HepG2 (cell line): ENCODE results near the gene DPH7. TPM values are rescaled to one million over a fixed set of nuclear protein-coding genes. Genes with fewer than 3 reads are reported as not detected.

ENCODE experiments used
- ADNP ChIP-seq: sonication (generic); formaldehyde crosslinking; IDR thresholded peaks from 2 replicates; pipeline ENCODE4 v1.4.0; 2020; ENCODE audit warnings: missing genetic modification reagents
- DMAP1 ChIP-seq: IDR thresholded peaks from 2 replicates; pipeline ENCODE4 v1.6.1; 2016
- HOXA3 ChIP-seq: sonication (generic); formaldehyde crosslinking; IDR thresholded peaks from 2 replicates; pipeline ENCODE4 v1.5.0; 2020; ENCODE audit warnings: missing genetic modification reagents
- MXI1 ChIP-seq: IDR thresholded peaks from 3 replicates; pipeline ENCODE4 v1.6.1; 2012; ENCODE audit warnings: low read depth, low read length, inconsistent platforms, borderline replicate concordance
- PCBP2 ChIP-seq: fragments of 200-400 bp; formaldehyde crosslinking; optimal IDR thresholded peaks from 2 replicates; pipeline ENCODE3; 2018; ENCODE audit warnings: low read length, low read depth; ENCODE audit not compliant: poor library complexity, severe bottlenecking
- SAP130 ChIP-seq: IDR thresholded peaks from 2 replicates; pipeline ENCODE4 v1.6.1; 2016; ENCODE audit warnings: low read depth
- TBL1XR1 ChIP-seq: fragments of 150-350 bp; IDR thresholded peaks from 2 replicates; pipeline ENCODE4 v1.6.1; 2014; ENCODE audit warnings: borderline replicate concordance, low read length; ENCODE audit not compliant: partially characterized antibody
- WIZ ChIP-seq: sonication (generic); formaldehyde crosslinking; IDR thresholded peaks from 2 replicates; pipeline ENCODE4 v1.5.1; 2020; ENCODE audit warnings: mild to moderate bottlenecking, missing genetic modification reagents
- XBP1 ChIP-seq: sonication (generic); formaldehyde crosslinking; IDR thresholded peaks from 2 replicates; pipeline ENCODE4 v1.5.0; 2020; ENCODE audit warnings: missing genetic modification reagents
- YY1 ChIP-seq: IDR thresholded peaks from 2 replicates; pipeline ENCODE4 v1.6.1; 2011; ENCODE audit warnings: low read length, low read depth, moderate library complexity, mild to moderate bottlenecking; ENCODE audit not compliant: insufficient read depth, insufficient replicate concordance
- ZMYM4 ChIP-seq: sonication (generic); formaldehyde crosslinking; IDR thresholded peaks from 2 replicates; pipeline ENCODE4 v1.8.1; 2023; ENCODE audit warnings: mild to moderate bottlenecking, missing genetic modification reagents
- ZNF446 ChIP-seq: sonication (generic); formaldehyde crosslinking; IDR thresholded peaks from 2 replicates; pipeline ENCODE4 v1.5.0; 2020; ENCODE audit warnings: mild to moderate bottlenecking, missing genetic modification reagents
- ZNF747 ChIP-seq: sonication (generic); formaldehyde crosslinking; IDR thresholded peaks from 2 replicates; pipeline ENCODE4 v1.8.1; 2023; ENCODE audit warnings: missing genetic modification reagents, mild to moderate bottlenecking, borderline replicate concordance
- ZNF839 ChIP-seq: sonication (generic); formaldehyde crosslinking; IDR thresholded peaks from 2 replicates; pipeline ENCODE4 v1.4.0; 2020; ENCODE audit warnings: missing genetic modification reagents, mild to moderate bottlenecking, borderline replicate concordance
- polyA plus RNA-seq, 8 experiments: library from polyadenylated mRNA; depleted of rRNA in 3 of 8; stranded (reverse) in 7 of 8; unstranded in 1 of 8; fragments of >200 nt; fragmentation: Illumina TruSeq in 4 of 8; extraction: Trizol in 4 of 8; gene quantifications; 2 replicates each; pipeline versions ENCODE4 v1.2.1 to v1.2.3, GENCODE V29; 2011 to 2016; ENCODE audit warnings: low read depth in 4 of 8, missing spikeins in 1 of 8, mixed read lengths in 1 of 8; ENCODE audit not compliant: insufficient read depth in 1 of 8
- total RNA-seq, 5 experiments: library from RNA; depleted of rRNA; stranded (reverse); fragments of >200 nt; fragmentation: Illumina TruSeq; extraction: Trizol; gene quantifications; 2 replicates each; pipeline ENCODE4 v1.2.3, GENCODE V29; 2016; ENCODE audit warnings: low read depth in 1 of 5
- TF ChIP-seq, protein P1 (sequence below): IDR thresholded peaks from 2 replicates; pipeline ENCODE4 v1.6.1; 2018; ENCODE audit warnings: missing genetic modification reagents, mild to moderate bottlenecking, missing compliant biosample characterization
- TF ChIP-seq, protein P2 (sequence below), 2 experiments: sonication (generic) in 1 of 2; formaldehyde crosslinking in 1 of 2; IDR thresholded peaks; 2 replicates each; pipeline versions ENCODE4 v1.5.1 to v1.6.1; 2011 to 2020; ENCODE audit warnings: borderline replicate concordance in 1 of 2, low read depth in 1 of 2, low read length in 1 of 2, mild to moderate bottlenecking in 1 of 2, missing genetic modification reagents in 1 of 2, moderate library complexity in 1 of 2
- TF ChIP-seq, protein P3 (sequence below): sonication (generic); formaldehyde crosslinking; conservative IDR thresholded peaks from 2 replicates; pipeline ENCODE4 v1.4.0; 2020; ENCODE audit warnings: missing genetic modification reagents
- TF ChIP-seq, protein P4 (sequence below): sonication (generic); formaldehyde crosslinking; IDR thresholded peaks from 2 replicates; pipeline ENCODE4 v1.9.0; 2021; ENCODE audit warnings: missing genetic modification reagents, mild to moderate bottlenecking, borderline replicate concordance
- TF ChIP-seq, protein P5 (sequence below): sonication (generic); formaldehyde crosslinking; IDR thresholded peaks from 2 replicates; pipeline ENCODE4 v1.4.0; 2020; ENCODE audit warnings: missing genetic modification reagents

Gene DPH7
- total and polyA plus RNA-seq, 2 of the 13 experiments (the other 11 are each of a cell fraction or from before 2014, with no cell fraction given) = 27.6 to 31.6 TPM

DNA sequence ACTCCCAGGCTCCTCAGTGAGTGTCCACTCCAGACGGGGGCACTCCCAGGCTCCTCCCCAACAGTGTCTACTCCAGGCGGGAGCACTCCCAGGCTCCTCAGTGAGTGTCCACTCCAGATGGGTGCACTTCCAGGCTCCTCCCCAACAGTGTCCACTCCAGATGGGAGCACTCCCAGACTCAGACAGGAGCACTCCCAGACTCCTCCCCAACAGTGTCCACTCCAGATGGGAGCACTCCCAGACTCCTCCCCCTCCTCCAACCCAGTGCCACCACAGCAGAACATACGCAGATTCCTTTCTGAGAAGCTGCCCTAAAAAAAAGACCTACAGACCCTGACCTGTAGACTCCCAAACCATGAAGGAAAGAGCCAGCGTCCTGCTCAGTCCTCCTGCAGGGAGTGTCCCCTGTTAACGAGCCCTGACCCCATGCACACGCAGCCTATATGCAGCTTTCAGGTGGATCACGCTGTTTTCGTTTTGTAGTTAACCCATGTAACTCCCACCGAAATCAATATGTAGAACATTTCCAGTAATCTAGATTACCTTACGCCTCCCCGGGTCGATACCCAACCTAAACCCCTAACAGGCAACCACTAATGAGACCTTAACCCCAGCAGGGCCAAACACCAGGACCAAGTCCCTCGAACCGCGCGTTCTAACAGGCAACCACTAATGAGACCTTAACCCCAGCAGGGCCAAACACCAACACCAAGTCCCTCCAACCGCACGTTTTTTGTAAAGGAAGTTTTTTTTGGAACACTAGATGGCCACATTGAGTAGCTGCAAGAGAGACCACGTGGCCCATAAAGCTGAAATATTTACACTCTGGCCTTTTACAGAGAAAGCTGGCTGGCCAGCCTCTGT is 44.2 kb downstream of the DPH7 start (continued):
- TF ChIP-seq ZNF839 (CRISPR knock-in tag) (peak; percentile 41; the same call in 1 of the 2 replicates), ADNP (CRISPR knock-in tag) (no peak), SAP130 (CRISPR knock-in tag) (peak; percentile 84), PCBP2 (no peak), DMAP1 (CRISPR knock-in tag) (0 out of 2 replicates have a peak, but pooled peaks have one; percentile 23), WIZ (no peak), HOXA3 (CRISPR knock-in tag) (no peak), YY1 (no peak), ZNF747 (CRISPR knock-in tag) (no peak), ZMYM4 (CRISPR knock-in tag) (peak; percentile 49; the same call in 1 of the 2 replicates), MXI1 (peak; percentile 77; the same call in 1 of the 3 replicates), XBP1 (no peak), TBL1XR1 (no peak), ZNF446 (CRISPR knock-in tag) (no peak)
- TF ChIP-seq, protein P1, sequence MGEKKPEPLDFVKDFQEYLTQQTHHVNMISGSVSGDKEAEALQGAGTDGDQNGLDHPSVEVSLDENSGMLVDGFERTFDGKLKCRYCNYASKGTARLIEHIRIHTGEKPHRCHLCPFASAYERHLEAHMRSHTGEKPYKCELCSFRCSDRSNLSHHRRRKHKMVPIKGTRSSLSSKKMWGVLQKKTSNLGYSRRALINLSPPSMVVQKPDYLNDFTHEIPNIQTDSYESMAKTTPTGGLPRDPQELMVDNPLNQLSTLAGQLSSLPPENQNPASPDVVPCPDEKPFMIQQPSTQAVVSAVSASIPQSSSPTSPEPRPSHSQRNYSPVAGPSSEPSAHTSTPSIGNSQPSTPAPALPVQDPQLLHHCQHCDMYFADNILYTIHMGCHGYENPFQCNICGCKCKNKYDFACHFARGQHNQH = 0 out of 2 replicates have a peak, but pooled peaks have one; percentile 29
- TF ChIP-seq, protein P2, sequence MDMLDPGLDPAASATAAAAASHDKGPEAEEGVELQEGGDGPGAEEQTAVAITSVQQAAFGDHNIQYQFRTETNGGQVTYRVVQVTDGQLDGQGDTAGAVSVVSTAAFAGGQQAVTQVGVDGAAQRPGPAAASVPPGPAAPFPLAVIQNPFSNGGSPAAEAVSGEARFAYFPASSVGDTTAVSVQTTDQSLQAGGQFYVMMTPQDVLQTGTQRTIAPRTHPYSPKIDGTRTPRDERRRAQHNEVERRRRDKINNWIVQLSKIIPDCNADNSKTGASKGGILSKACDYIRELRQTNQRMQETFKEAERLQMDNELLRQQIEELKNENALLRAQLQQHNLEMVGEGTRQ (IDR thresholded peaks at IDR 0.05; ENCODE audit: low read depth, low read length) = peak; percentile 85
- TF ChIP-seq, protein P2 (CRISPR knock-in tag; IDR thresholded peaks at IDR 0.05; ENCODE audit: borderline replicate concordance) = peak; percentile 94; the same call in 1 of the 2 replicates
- TF ChIP-seq, protein P3, sequence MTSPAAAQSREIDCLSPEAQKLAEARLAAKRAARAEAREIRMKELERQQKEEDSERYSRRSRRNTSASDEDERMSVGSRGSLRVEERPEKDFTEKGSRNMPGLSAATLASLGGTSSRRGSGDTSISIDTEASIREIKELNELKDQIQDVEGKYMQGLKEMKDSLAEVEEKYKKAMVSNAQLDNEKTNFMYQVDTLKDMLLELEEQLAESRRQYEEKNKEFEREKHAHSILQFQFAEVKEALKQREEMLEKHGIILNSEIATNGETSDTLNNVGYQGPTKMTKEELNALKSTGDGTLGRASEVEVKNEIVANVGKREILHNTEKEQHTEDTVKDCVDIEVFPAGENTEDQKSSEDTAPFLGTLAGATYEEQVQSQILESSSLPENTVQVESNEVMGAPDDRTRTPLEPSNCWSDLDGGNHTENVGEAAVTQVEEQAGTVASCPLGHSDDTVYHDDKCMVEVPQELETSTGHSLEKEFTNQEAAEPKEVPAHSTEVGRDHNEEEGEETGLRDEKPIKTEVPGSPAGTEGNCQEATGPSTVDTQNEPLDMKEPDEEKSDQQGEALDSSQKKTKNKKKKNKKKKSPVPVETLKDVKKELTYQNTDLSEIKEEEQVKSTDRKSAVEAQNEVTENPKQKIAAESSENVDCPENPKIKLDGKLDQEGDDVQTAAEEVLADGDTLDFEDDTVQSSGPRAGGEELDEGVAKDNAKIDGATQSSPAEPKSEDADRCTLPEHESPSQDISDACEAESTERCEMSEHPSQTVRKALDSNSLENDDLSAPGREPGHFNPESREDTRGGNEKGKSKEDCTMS (CRISPR knock-in tag) = no peak
- TF ChIP-seq, protein P4, sequence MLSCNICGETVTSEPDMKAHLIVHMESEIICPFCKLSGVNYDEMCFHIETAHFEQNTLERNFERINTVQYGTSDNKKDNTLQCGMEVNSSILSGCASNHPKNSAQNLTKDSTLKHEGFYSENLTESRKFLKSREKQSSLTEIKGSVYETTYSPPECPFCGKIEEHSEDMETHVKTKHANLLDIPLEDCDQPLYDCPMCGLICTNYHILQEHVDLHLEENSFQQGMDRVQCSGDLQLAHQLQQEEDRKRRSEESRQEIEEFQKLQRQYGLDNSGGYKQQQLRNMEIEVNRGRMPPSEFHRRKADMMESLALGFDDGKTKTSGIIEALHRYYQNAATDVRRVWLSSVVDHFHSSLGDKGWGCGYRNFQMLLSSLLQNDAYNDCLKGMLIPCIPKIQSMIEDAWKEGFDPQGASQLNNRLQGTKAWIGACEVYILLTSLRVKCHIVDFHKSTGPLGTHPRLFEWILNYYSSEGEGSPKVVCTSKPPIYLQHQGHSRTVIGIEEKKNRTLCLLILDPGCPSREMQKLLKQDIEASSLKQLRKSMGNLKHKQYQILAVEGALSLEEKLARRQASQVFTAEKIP (CRISPR knock-in tag) = no peak
- TF ChIP-seq, protein P5, sequence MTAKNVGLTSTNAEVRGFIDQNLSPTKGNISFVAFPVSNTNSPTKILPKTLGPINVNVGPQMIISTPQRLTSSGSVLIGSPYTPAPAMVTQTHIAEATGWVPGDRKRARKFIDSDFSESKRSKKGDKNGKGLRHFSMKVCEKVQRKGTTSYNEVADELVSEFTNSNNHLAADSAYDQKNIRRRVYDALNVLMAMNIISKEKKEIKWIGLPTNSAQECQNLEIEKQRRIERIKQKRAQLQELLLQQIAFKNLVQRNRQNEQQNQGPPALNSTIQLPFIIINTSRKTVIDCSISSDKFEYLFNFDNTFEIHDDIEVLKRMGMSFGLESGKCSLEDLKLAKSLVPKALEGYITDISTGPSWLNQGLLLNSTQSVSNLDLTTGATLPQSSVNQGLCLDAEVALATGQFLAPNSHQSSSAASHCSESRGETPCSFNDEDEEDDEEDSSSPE (CRISPR knock-in tag) = peak; percentile 51; the same call in 1 of the 2 replicates
